ENCODE results near the gene DOCK9.

GRCh38 chr13:98944336-98944735, 33.5 kb downstream of the DOCK9 start:
- TF ChIP-seq CTCF (IDR thresholded peaks at IDR 0.05; ENCODE audit: low read length) (no peak), EZH2 (IDR thresholded peaks at IDR 0.05; ENCODE audit: borderline replicate concordance, low read length) (no peak)
